Stimulated activated CD4-positive, alpha-beta T cell treated with anti-CD3 and anti-CD28 coated beads, Interleukin-1b, Interleukin-23, amount 100 ng/mL, for 4 hours (primary cell): ENCODE results near the gene MBOAT7.
"Not testable (repeated sequence)": the region's sequence is repeated elsewhere in the genome, so short reads cannot be mapped to it uniquely, and the experiment has no call there.

Experiments used
- DNase-seq, 2 donors: peaks; one replicate each; pipeline ENCODE4 v3.0.0-alpha.2; 2020; ENCODE audit warnings: low read depth in 2 of 2

Gene MBOAT7

DNA sequence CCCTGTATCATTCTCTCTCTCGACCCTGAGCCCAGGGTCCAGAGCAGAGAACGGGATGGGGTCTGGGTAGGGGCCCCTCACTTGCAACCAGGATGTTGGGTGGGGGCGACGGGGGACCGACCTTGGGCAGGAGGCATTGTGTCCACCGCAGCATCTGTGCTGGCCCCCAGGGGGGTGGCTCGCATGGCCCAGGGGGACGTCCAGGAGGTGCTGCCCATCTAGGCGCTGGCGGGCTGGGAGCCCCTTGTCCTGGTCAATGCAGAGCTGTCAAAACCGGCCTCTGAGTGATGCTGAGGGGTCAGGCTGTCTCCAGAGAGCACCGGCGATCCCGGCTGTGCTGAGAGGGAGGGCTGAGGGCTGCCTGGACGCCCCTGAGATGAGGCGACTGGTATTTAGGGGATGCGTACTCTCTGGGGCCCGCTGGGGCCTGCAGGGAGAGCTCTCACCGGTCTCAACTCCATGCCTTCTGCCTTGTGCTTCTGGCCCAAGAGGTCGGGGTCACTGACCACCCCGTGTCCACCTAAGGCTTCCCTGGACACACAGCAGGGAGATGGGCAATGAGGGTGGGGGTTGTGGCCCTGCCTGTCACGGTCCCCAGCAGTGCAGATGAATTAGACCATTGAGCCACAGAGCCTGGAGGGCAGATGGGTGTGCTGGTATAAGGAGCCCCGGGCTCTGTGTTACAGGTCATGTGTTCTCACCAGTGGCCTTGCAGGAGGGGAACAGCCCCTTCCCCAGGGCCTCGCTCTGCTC is 19.9 kb upstream of the MBOAT7 start:
- no peak for DNase-seq

DNA sequence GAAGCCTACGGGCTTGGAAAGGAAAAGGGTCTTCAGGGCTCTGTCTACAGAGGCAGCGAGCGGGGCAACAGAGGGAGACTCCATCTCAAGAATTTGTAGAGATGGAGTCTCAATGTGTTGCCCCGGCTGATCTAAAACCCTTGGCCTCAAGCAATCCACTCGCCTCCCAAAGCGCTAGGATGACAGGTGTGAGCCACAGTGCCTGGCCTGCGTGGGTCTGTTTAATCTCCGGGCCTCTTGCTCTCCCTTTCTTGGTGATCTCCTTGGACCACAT is 19.3 kb upstream of the MBOAT7 start:
- DNase-seq = no peak

- DNase-seq = no peak
These were observed 18.8 kb upstream of the MBOAT7 start for GRCh38 chr19:54207983-54208783.

DNA sequence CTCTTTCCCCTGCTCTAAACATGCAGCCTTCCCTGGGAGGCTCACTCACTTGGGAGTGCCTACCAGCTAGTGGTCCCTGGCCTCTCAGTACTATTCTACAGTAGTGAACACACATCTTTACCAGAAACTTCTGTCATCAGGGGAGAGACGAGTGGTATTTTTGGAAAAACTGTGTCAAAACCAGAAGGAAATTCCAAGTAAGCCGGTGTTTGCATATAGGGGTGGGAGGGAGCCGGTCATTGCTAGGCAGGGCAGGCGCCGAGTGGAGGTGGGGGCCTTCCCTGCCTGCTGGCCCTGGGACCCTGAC is 18.2 kb upstream of the MBOAT7 start:
- no peak for DNase-seq

GRCh38 chr19:54207193-54207592 is 17.8 kb upstream of the MBOAT7 start:
- DNase-seq = not testable (repeated sequence)

GRCh38 chr19:54206831-54207177 is 17.4 kb upstream of the MBOAT7 start:
- no peak for DNase-seq

DNA sequence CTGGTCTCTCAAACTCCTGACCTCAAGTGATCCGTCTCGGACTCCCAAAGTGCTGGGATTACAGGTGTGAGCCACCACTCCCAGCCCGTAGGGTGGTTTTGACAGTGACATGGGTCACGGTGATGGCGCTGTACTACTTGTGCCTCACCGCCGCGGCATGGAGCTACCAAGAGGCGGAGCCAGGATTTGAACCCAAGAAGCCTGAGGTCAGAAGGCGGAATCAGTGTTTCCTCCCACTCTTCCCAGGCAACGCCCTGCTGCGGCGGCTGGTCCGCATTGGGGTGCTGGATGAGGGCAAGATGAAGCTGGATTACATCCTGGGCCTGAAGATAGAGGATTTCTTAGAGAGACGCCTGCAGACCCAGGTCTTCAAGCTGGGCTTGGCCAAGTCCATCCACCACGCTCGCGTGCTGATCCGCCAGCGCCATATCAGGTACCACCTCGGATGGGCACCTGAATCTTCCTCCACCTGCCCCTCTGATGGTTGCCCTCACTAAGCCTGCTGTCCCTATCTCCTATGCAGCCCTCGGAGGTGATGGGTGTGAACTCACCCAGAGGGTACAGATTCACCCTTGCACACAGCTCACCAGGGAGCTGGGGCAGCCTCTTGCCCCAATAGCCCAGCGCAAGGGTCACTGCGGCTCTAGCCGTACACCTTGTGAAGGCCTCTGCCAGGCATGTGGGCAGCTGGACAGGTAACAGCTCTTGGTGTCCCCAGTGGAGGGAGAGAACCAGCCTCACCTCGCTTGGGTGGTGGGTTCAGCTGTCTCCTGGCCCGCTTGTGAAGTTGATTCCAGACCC is 16.9 kb upstream of the MBOAT7 start:
- DNase-seq = no peak

GRCh38 chr19:54204767-54205468 is 15.5 kb upstream of the MBOAT7 start:
- DNase-seq = no peak

- DNase-seq = no peak
These were observed 13.8 kb upstream of the MBOAT7 start for GRCh38 chr19:54203151-54203611.

- DNase-seq = no peak
These were observed 12.6 kb upstream of the MBOAT7 start for GRCh38 chr19:54201980-54202379.

DNA sequence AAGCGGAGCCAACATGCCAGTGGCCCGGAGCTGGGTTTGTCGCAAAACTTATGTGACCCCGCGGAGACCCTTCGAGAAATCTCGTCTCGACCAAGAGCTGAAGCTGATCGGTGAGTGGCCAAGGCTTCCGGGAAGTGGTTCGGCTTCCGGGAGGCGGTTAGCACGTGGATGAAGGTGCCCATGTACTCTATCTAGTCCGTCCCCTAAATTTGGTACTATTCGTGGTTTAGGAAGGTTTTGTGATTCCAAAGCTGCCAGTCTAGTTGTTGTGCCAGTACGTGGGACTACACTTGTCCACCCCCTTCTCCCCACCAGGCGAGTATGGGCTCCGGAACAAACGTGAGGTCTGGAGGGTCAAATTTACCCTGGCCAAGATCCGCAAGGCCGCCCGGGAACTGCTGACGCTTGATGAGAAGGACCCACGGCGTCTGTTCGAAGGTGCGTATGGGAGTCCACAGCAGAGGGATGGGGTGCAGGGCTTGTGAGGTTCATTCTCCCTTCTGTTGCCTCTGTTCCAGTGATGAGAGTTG is 11.9 kb upstream of the MBOAT7 start:
- DNase-seq = no peak

GRCh38 chr19:54199401-54199800 is 10.0 kb upstream of the MBOAT7 start:
- no peak for DNase-seq

GRCh38 chr19:54197121-54197520 is 7.7 kb upstream of the MBOAT7 start:
- DNase-seq = no peak

DNA sequence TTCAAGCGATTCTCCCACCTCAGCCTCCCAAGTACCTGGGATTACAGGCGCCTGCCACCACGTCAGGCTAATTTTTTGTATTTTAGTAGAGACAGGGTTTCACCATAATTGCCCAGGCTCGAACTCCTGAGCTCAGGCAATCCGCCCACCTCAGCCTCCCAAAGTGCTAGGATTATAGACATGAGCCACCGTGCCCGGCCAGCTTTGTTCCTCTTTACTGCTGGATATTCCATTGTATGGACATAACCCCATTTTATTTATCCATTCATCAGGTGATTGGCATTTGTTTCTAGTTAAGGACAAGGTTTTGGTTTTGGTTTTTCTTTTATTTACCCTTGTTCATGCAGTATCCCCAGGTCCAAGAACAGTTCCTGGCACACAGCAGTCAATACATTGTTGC is 7.2 kb upstream of the MBOAT7 start:
- no peak for DNase-seq

DNA sequence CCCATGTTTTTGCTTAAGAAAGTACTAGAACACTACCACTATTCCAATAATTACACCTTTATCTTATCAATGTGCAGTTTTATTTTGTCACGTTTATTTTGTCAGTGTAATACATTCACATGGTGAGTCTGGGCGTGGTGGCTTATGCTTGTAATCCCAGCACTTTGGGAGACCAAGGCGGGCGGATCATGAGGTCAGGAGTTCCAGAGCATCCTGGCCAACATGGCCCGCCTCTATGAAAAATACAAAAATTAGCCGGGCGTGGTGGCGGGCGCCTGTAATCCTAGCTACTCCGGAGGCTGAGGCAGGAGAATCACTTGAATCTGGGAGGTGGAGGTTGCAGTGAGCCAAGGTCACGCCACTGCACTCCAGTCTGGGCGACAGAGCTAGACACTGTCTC is 5.1 kb upstream of the MBOAT7 start:
- not testable (repeated sequence) for DNase-seq

DNA sequence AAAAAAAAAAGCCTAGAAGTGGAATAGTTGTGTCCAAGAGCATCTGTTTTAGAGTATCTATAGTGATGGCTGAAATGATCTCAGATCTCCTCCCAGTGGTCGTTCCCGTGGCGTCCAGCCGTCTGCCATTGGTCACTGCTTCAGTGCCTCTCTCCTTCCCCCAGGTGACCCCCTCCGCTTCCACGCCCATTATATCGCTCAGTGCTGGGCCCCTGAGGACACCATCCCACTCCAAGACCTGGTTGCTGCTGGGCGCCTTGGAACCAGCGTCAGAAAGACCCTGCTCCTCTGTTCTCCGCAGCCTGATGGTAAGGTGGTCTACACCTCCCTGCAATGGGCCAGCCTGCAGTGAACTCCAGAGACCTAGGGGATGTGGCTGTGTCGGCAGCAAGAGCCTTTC is 3.6 kb upstream of the MBOAT7 start:
- no peak for DNase-seq

- DNase-seq = no peak
These were observed 2.6 kb upstream of the MBOAT7 start for GRCh38 chr19:54191811-54192453.

- peak in 1 of 2 donors; percentile 84 for DNase-seq
These were observed 1.8 kb upstream of the MBOAT7 start, which contains the start of gene TSEN34 for GRCh38 chr19:54191011-54191810. TSEN34 (plus strand) TSS chr19:54191308; CDS start chr19:54191365, 57 bp downstream.

DNA sequence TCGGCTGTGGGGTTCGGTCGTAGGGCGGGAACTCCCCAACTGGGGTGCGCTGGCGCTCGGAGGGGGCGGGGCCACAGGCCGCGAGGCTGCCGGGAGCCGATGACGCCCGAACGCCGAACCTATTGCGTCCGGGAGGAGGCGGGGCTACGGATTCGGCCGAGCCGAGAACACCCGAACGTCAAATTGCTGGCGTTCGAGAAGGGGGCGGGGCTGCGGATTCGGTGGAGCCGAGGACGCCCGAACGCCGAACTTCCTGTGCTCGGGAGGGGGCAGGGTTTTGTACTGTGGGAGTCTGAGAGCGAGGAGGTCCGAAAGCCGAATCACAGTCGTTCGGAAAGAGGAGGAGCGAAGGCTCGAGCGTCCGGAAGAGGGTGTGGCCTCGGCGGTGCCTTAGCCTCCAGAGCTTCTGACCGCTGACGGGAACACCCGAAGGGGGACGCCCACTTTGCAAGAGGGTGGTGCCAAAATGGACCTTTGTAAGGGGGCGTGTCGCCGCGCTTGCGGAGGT is 1.2 kb upstream of the MBOAT7 start:
- DNase-seq = peak; percentile 100
